HG02884 (cell line): ENCODE results near the gene PRKCZ.

Experiments
- ATAC-seq: cut with Tn5 transposase; IDR thresholded peaks from one replicate; pipeline ENCODE4 v1.9.1; 2021; ENCODE audit warnings: mild to moderate bottlenecking, moderate library complexity; ENCODE audit not compliant: unreplicated experiment

PRKCZ gene

GRCh38 chr1:2060072-2060471 is 9.9 kb downstream of the PRKCZ start:
- ATAC-seq = no peak

DNA sequence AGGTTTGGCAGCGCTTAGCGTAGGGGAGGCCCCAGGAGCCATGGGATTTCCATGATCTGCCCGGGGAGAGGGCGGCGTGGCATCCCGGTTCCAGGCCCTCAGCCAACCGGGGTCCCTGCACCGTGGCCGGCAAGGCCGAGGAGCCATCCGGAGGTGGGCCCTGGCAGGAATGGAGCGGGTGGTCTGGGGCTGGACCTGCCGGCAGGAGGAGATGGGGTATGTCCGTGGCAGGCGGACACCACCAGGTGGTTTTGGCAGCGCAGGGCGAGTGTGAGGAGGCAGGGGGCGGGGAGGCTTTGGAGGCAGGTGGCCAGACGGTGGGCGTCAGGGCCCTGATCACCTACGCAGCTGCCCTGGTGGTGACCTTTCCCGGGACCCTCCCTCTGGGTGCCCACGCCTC is 10.3 kb downstream of the PRKCZ start:
- no peak for ATAC-seq

- no peak for ATAC-seq
Observed at GRCh38 chr1:2061065-2061778, 11.0 kb downstream of the PRKCZ start.

GRCh38 chr1:2065699-2066098 is 15.5 kb downstream of the PRKCZ start:
- ATAC-seq = no peak

DNA sequence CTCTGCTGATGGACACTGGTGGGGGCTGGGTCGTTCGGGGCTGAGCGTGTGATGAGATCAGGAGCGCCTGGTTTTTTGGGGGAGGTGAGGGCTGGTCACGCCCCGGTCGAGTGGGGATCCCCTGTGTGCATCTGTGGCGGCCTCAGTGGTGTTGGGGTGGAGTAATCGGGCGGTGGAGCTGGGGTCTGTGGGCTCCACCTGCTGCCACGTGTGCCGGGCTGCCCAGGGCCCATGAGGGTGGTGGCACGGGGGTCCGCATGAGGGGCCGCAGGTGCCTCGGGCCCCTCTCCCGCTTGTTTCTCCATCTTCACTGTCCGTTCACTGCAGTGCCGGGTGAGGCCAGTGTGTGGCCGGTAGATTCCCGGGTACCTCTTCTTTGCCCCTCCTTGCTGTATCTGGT is 17.2 kb downstream of the PRKCZ start:
- ATAC-seq = no peak

DNA sequence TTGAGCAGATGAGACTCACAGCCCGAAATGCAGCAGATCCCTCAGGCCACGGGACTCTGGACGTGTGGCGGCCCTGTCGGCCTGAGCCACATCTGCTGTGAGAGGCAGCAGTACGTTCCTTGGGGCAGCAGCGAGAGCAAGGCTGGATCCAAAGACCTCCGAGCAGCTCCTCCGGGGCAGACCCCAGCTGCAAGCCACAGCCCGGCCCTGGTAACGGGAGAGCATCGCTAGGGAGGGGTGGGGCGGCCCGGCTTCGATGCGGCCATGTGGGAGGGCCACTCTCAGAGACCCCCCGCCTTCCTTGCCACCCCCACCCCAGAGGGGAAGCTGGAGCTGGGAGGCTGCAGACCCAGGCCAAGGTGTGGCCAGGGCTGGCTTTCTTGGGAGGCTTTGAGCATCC is 17.8 kb downstream of the PRKCZ start:
- no peak for ATAC-seq

DNA sequence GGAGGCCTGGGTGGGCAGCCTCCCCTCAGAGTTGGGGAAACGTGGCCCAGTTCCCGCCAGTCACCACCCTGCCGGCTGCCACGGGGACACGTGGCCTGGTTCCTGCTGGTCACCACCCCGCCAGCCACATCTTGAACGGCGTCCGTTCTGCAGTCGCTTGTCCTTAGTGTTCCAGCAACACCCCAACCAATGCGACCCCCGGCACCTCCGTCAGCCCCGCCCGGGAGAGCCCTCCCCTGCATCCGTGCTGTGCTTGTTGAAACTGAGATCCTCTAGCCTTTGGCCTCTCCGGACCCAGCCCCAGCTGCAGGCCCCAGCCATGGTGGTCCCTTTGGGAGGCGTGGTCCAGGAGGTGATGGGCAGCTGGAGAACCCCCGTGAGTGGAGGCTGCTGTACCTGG is 18.7 kb downstream of the PRKCZ start:
- ATAC-seq = no peak

DNA sequence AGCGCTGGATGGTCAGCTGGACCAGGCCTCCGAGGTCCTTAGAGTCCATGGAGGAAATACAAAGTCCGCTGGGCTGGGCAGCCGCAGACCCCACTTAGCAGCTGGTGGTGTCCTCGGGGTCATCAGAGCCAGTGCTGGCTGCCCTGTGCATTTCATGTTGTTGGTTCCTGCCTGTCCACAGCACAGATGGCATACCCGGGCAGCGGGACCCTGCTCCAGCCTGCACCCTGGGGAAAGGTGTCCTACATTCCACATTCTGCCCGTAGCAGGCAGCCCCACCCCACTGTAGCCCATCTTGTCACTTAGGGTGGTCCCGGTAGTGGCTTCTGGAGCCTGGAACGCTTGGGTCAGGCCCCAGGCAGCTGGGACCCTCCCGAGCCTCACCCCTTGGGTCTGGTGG is 19.8 kb downstream of the PRKCZ start:
- ATAC-seq = no peak

DNA sequence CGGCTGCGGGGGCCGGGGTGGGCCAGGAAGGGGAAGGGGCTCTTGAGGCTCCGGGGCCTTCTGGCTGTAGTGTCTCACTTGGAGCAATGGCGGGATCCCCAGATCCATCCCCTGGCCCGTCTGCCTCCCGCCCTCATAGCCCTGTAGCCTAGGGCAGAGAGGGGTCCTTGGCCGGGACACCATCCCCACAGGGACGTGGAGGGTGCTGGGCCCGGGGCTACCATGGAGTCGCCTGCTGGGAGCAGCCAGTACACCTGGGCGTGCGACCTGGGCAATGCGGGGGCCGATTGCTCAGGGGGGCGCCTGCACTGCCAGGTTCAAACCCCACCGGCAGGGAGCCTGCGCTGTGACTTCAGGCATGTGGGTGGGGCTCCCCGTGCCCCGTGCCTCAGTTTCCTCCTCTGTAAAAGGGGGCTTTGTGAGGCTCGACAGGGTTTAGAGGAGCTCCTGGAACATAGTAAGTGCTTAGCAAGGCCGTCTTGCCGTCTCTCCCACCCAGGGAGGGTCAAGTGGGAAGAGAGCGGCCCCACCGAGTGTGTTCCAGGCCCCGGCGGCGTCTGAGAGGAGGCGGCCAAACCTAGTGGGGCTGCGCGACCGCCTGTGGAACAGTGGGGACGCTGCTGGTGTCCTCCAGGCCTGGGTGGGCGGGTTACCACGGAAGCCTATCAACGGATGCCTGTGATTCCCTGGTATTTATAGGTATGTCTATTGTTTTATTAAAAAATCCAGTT is 20.8 kb downstream of the PRKCZ start:
- no peak for ATAC-seq

- no peak for ATAC-seq
Observed at GRCh38 chr1:2072109-2072806, 22.0 kb downstream of the PRKCZ start.

- no peak for ATAC-seq
Observed at GRCh38 chr1:2072891-2073290, 22.7 kb downstream of the PRKCZ start.

GRCh38 chr1:2073382-2074230 is 23.4 kb downstream of the PRKCZ start:
- ATAC-seq = no peak

GRCh38 chr1:2074396-2074795 is 24.2 kb downstream of the PRKCZ start:
- no peak for ATAC-seq

DNA sequence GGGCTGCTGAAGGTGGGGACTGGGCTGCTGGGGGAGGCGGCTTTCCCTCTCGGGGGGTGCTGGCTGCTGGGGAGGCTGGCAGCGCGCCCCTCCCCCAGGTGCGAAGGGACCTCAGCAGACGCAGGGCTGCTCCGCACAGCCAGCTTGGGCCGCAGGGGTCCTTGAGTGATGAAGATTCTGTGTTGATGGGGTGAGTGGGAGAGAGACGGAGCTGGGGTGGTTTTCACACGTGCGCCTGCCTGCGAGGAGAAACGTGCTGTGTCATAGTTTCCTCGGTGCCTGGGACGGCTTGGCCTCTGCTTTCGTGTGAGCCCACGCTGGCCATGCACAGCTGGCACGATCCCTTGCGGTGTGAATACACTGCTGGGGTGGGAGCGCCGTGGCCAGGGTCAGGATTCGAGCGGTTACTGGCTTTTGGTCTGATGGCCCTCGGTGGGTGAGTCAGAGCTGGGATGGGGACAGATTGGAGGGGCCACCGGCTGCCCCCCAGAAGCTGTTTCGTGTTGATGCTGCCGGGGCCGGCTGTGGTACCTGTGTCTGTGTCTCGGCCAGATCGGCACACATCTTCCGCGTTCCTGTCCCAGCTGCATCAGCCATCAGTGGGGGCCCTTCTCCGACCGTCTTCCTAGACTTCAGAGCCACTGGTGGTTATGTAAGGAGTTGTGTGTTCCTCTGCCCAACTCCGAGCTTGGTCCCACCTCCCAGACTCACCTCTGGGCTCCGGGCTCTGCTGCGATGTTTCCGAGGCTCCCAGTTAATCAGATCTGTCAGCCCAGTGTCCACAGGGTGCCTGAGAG is 24.9 kb downstream of the PRKCZ start:
- ATAC-seq = no peak

DNA sequence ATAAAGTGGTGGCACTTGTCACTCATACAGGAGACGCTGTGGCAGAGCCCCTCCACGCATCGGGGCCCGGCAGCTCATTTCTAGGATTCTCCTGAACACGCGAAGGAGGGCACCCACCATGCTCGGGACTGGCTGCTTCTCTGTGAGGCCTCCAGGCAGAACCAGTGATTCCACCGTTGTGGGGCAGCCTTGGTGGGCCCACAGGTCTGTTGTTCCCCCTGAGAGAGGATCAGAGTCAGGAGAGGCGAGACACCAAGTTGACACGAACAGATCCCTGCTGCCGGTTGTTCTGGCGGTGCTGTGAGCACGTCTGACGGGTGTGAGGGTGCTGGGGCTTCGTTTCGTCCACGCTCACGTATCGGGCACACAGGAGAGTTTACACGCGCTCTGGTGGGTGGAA is 26.6 kb downstream of the PRKCZ start:
- no peak for ATAC-seq

DNA sequence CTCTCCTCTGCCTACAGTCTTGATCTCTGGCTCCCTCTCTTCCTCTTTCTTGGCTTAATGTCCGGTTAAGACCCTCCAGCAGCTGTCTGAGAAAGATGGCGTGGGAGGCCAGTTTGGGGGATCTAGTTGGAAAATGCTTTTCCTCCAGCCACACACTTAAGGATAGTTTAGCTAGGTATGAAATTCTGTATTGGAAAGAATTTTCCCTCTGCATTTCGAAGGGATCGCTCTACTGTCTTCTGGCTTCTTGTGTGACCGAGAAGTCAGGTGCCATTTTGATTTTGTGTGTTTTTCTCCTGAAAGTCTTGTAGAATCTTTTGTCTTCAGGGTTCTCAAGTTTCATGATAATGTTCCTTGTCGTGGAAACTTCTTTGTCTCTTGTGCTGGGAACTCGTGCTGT is 28.0 kb downstream of the PRKCZ start:
- no peak for ATAC-seq

DNA sequence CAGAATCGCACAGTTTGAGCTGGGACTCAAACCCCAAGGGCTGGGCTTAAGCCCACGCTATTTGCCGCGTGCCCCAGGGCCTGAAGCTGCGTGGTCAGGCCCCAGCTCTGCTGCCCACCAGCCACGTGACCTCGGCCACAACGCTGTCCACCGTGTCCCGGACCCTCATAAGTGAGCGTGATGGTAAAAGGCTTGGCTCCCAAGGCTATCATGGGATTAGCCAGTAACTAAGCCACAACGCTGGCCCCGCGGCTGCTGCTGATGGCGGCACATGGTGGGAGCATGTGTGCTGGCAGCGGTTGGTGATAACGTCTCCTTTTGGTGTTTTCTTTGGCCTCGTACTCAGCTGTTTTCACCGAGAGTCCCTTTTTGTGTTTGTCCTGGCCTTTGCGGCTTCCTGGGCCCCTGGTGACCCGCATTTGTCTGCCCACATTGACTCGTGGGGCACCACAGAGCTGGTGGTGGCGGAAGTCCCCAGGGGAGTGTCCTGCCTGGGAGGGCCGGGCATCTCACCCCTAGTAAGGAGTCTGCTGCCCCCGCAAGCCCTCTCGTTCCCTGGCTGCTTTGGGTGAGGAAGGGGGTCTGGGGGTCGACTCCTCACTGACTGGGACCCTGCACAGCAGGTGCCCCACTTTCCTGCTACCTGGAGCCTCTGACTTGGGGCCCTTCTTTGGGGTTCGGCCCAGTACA is 29.3 kb downstream of the PRKCZ start:
- no peak for ATAC-seq

DNA sequence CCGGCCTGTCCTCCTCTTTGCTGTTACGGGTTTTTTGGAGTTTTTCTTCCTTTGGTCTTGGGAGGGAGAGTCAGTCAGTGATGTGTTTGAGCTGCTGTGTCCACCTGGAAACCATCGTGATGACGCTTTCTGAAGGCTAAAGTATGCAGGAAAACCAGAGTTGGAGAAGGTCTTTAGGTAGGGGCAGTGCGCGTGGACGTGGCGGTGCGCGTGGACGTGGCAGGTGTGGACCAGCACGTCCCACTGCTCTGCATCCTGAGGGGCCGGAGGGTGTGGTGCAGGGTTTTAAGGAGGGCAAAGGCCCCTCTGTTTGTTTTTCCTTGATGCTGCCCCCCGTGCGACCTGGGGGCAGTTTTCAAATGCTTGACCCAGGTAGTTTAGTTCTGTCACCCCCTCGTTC is 29.9 kb downstream of the PRKCZ start:
- no peak for ATAC-seq

- no peak for ATAC-seq
Observed at GRCh38 chr1:2080884-2081283, 30.7 kb downstream of the PRKCZ start.
